Pancreas (tissue), 10 donors: ENCODE results near the gene NT5M. TPM values are rescaled to one million over a fixed set of nuclear protein-coding genes. Genes with fewer than 3 reads are reported as not detected.
"Not testable (repeated sequence)": the region's sequence is repeated elsewhere in the genome, so short reads cannot be mapped to it uniquely, and the experiment has no call there.

Source experiments
- ATAC-seq, 4 donors: fragments of 200-7000 bp; cut with Tn5 transposase; one replicate each; pipeline versions ENCODE4 v1.8.0 to v1.9.1; 2020; ENCODE audit warnings: mild to moderate bottlenecking in 4 of 4, moderate library complexity in 4 of 4
- DNase-seq, 6 donors: peaks; one replicate each; pipeline ENCODE4 v3.0.0-alpha.2; 2020
- FAIRE-seq: peaks from 2 replicates; lab custom pipeline; 2012; peaks lifted over from hg19 to GRCh38; lab: Jason Lieb, UNC
- H3K27ac ChIP-seq, 4 donors: fragments of 200-600 bp; sonication (generic); 1 replicate in 3 of 4; 2 replicates in 1 of 4; pipeline versions ENCODE4 v1.5.0 to v1.8.0; 2020
- H3K27me3 ChIP-seq, 4 donors: fragments of 200-600 bp; one replicate each; pipeline ENCODE4 v1.8.0; 2021
- H3K36me3 ChIP-seq, 3 donors: fragments of 200-600 bp; sonication (generic) in 1 of 3; one replicate each; pipeline versions ENCODE4 v1.5.0 to v1.8.0; 2020 to 2021
- H3K4me1 ChIP-seq, 3 donors: fragments of 200-600 bp; one replicate each; pipeline ENCODE4 v1.8.0; 2021
- H3K4me3 ChIP-seq, 4 donors: fragments of 200-600 bp; sonication (generic) in 2 of 4; one replicate each; pipeline versions ENCODE4 v1.5.0 to v1.8.0; 2020 to 2021
- H3K9me3 ChIP-seq, 4 donors: fragments of 200-600 bp; one replicate each; pipeline ENCODE4 v1.8.0; 2021
- CTCF ChIP-seq, 4 donors: fragments of 200-600 bp; sonication (generic) in 3 of 4; IDR thresholded peaks; one replicate each; pipeline versions ENCODE4 v1.5.0 to v1.8.0; 2021; ENCODE audit warnings: antibody characterized with exemption in 4 of 4
- WGBS, 2 donors: extraction: QIAGEN DNeasy Blood & Tissue Kit; methylation state at CpG; one replicate each; pipeline ENCODE4 v1.1.7; 2013; 5-methylcytosine and 5-hydroxymethylcytosine counted together
- intact Hi-C, 3 donors: fragments of 100-400 bp; cut with DNase I; formaldehyde crosslinking; loops; one replicate each; pipeline versions ENCODE4 v1.11.1 to v1.14.2; 2022
- polyA plus RNA-seq, 2 donors: library from polyadenylated mRNA; stranded (reverse); fragments of 200-250 nt; gene quantifications; one replicate each; pipeline ENCODE4 v1.2.3, GENCODE V29; 2013
- total RNA-seq, 6 donors: library from RNA; stranded (reverse); fragmentation: NEBNext Ultra II Directional in 4 of 6; extraction: Animal tissue kit (Norgen Biotek cat#: 25700) in 4 of 6; gene quantifications; one replicate each; pipeline versions ENCODE4 v1.2.1 to v1.2.4, GENCODE V29; 2021 to 2023
- donor health status: healthy with polysubstance abuse.
- donor health status: DM: no; HTN: no; CAD: no; lungs with moderate emphysema.
- donor health status: DM: no; HTN: no; CAD: no.
- donor health status: control.
- donor health status: control.
- donor health status: Bipolar disorder and iron deficiency.
- donor health status: DM: yes; HTN: yes; CAD: no.
- donor health status: DM: no; HTN: no; CAD: no.
- donor health status: DM: no; HTN: no; CAD: no.
- donor health status: DM: yes; HTN: yes; CAD: no.

The NT5M gene
- total and polyA plus RNA-seq, 8 donors: 0.83 to 3.3 (median 1.5) TPM

- no peak for TF ChIP-seq CTCF (IDR thresholded peaks at IDR 0.05)
- 92 to 94% methylated on average over 7 of the region's 7 CpGs for WGBS, 2 donors
- Histone ChIP-seq H3K4me1 (no peaks in the 10 kb centered on the region), H3K9me3 (no peaks in the 10 kb centered on the region), H3K27ac (no peak overlapping the region), H3K36me3 (peaks cover 0 to 57% (median 23%) of the 10 kb centered on the region in 3 donors), H3K27me3 (no peaks in the 10 kb centered on the region), H3K4me3 (no peak overlapping the region)
- no peak for FAIRE-seq
- intact Hi-C loops: no loop called here
- ATAC-seq: no peak
- no peak for DNase-seq
Measured at GRCh38 chr17:17258011-17258410, 45.2 kb upstream of the NT5M start.

DNA sequence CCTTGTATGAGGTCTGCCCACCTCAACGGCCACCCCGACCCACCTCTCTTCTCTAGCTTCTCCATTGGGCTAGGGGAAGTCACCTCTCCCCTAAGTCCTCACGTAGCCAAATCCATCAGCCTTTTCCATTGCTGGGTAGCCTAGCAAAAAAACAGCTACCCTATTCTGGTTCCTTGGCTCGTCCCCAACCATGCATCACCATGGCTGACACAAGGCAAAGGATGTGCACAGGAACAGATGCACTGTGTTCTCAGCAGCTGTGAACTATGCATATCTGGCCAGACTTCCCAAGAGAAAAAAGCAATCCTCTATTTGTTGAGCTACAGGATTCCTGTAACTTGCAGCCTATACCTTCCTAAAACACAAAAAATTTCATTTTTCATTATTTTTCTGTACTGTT lies 44.2 kb upstream of the NT5M start:
- no peak for DNase-seq
- no peaks in the 10 kb centered on the region for H3K9me3 ChIP-seq
- WGBS, 2 donors: 96 to 97% methylated on average over 4 of the region's 4 CpGs
- intact Hi-C loops: no loop called here
- H3K27ac ChIP-seq: no peak overlapping the region
- no peak for FAIRE-seq
- H3K4me1 ChIP-seq: no peaks in the 10 kb centered on the region
- H3K36me3 ChIP-seq: peaks cover 0 to 52% (median 23%) of the 10 kb centered on the region in 3 donors
- no peak overlapping the region for H3K4me3 ChIP-seq
- no peak for ATAC-seq
- no peaks in the 10 kb centered on the region for H3K27me3 ChIP-seq
- TF ChIP-seq CTCF (IDR thresholded peaks at IDR 0.05): no peak

DNA sequence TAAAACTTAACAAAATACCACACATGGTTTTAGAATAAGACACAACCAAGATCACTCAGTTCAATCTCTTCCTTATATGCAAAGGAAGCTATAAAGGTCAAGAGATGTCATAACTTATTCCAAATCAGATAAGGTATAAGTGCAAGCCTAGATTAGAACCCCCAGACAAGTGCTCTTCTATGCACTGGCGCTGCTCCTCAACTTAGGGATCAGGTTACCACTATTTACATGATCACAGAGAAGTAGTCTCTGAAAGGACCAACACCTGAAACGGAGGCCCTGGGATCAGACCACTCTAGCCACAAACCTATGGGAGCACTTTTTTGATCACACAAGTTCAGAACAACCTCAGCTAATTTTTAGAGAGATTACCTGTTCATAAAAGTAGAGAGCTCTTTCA lies 38.7 kb upstream of the NT5M start:
- Histone ChIP-seq H3K36me3 (peaks cover 0 to 69% (median 39%) of the 10 kb centered on the region in 3 donors), H3K4me1 (no peaks in the 10 kb centered on the region), H3K4me3 (no peak overlapping the region), H3K27ac (no peak overlapping the region), H3K27me3 (no peaks in the 10 kb centered on the region), H3K9me3 (no peaks in the 10 kb centered on the region)
- 86 to 92% methylated on average over 2 of the region's 2 CpGs for WGBS, 2 donors
- ATAC-seq (no peak), FAIRE-seq (no peak), DNase-seq (no peak)
- TF ChIP-seq CTCF (IDR thresholded peaks at IDR 0.05): no peak
- intact Hi-C loops: no loop called here

GRCh38 chr17:17269926-17270773 lies 33.0 kb upstream of the NT5M start:
- DNase-seq (no peak), FAIRE-seq (no peak), ATAC-seq (no peak)
- intact Hi-C loops: no loop called here
- WGBS, 2 donors: 85 to 97% methylated on average over 9 of the region's 9 CpGs
- no peaks in the 10 kb centered on the region for H3K9me3 ChIP-seq
- no peaks in the 10 kb centered on the region for H3K27me3 ChIP-seq
- TF ChIP-seq CTCF (IDR thresholded peaks at IDR 0.05): no peak
- H3K4me1 ChIP-seq: no peaks in the 10 kb centered on the region
- H3K27ac ChIP-seq: no peak overlapping the region
- H3K4me3 ChIP-seq: no peak overlapping the region
- peaks cover 2 to 81% (median 29%) of the 10 kb centered on the region in 3 donors for H3K36me3 ChIP-seq

DNA sequence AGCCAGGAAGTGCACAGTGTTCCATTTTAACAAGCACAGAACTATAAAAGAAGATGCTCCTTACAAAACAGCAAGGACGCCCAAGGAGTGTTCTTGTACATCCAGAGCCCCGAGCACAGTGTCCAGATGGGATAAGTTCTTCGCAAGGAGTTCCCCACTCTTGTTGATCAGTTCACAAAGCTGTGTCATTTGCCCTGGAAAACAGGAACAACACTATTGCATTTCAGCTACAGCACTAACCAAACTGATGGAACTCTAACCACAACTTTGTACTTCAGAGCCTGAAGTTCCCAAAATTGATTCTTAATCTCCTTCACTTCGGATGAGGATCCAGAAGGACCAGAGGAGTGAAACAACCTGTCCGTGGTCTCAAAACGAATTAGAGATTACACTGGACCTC lies 27.2 kb upstream of the NT5M start:
- no peaks in the 10 kb centered on the region for H3K9me3 ChIP-seq
- peaks cover 2 to 30% (median 5%) of the 10 kb centered on the region in 3 donors for H3K36me3 ChIP-seq
- intact Hi-C loops: no loop called here
- no peak overlapping the region for H3K4me3 ChIP-seq
- H3K27me3 ChIP-seq: no peaks in the 10 kb centered on the region
- H3K27ac ChIP-seq: no peak overlapping the region
- DNase-seq (no peak), FAIRE-seq (no peak), ATAC-seq (no peak)
- TF ChIP-seq CTCF (IDR thresholded peaks at IDR 0.05): no peak
- H3K4me1 ChIP-seq: peaks cover 0 to 20% (median 9%) of the 10 kb centered on the region in 3 donors
- 77 to 78% methylated on average over 6 of the region's 6 CpGs for WGBS, 2 donors

DNA sequence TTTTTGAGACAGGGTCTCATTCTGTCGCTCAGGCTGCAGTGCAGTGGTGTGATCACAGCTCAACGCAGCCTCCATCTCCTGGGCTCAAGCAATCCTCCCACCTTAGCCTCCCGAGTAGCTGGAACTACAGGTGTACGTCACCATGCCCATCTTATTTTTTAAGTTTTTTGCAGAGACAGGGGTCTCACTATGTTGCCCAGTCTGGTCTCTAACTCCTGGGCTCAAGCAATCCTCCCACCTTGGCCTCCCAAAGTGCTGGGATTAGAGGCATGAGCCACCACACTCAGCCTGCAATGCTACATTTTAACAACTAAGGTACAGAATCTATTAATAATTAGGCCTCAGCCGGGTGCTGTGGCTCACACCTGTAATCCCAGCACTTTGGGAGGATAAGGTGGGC lies 25.7 kb upstream of the NT5M start:
- DNase-seq, H3K27me3 ChIP-seq, H3K9me3 ChIP-seq, intact Hi-C loops, H3K4me3 ChIP-seq, ATAC-seq, H3K27ac ChIP-seq, FAIRE-seq: not testable (repeated sequence)
- 91 to 92% methylated on average over 5 of the region's 5 CpGs for WGBS, 2 donors
- peaks cover 2 to 23% (median 5%) of the 10 kb centered on the region in 3 donors for H3K36me3 ChIP-seq
- H3K4me1 ChIP-seq: peaks cover 0 to 20% (median 12%) of the 10 kb centered on the region in 3 donors
